H1 (cell line): ENCODE measurements around the gene CHEK2. TPM values are rescaled to one million over a fixed set of nuclear protein-coding genes. Genes with fewer than 3 reads are reported as not detected.

Experiments
- BCL11A ChIP-seq, 2 experiments: IDR thresholded peaks; one replicate each; pipeline ENCODE4 v1.6.1; 2011; ENCODE audit warnings: low read depth in 2 of 2, low read length in 2 of 2, mild to moderate bottlenecking in 2 of 2
- CHD7 ChIP-seq: fragments of 300-600 bp; sonication (generic); IDR thresholded peaks from 2 replicates; pipeline ENCODE4 v1.7.1; 2012; ENCODE audit warnings: low read length, moderate library complexity, mild to moderate bottlenecking, inconsistent platforms; ENCODE audit not compliant: insufficient replicate concordance
- CTBP2 ChIP-seq: IDR thresholded peaks from 2 replicates; pipeline ENCODE4 v1.7.0; 2011; ENCODE audit warnings: borderline replicate concordance, mild to moderate bottlenecking, moderate library complexity, mixed read lengths, low read length; ENCODE audit not compliant: insufficient read depth, insufficient read length
- EZH2 ChIP-seq: fragments of 200-600 bp; sonication (generic); IDR thresholded peaks from 2 replicates; pipeline ENCODE4 v1.7.1; 2012; ENCODE audit warnings: low read depth, mild to moderate bottlenecking, moderate library complexity, low read length, inconsistent platforms; ENCODE audit not compliant: severe bottlenecking
- GABPA ChIP-seq: IDR thresholded peaks from 2 replicates; pipeline ENCODE4 v1.6.1; 2011; ENCODE audit warnings: mild to moderate bottlenecking, low read length, moderate library complexity, borderline replicate concordance; ENCODE audit not compliant: insufficient read depth
- JUN ChIP-seq: IDR thresholded peaks from 2 replicates; pipeline ENCODE4 v1.6.1; 2011; ENCODE audit warnings: low read depth, mild to moderate bottlenecking, improper control_type of control experiment, low read length
- JUND ChIP-seq: IDR thresholded peaks from 2 replicates; pipeline ENCODE4 v1.6.1; 2011; ENCODE audit warnings: mild to moderate bottlenecking, improper control_type of control experiment, low read length
- NRF1 ChIP-seq: IDR thresholded peaks from 2 replicates; pipeline ENCODE4 v1.6.1; 2011; ENCODE audit warnings: mild to moderate bottlenecking, low read depth, low read length, improper control_type of control experiment
- RFX5 ChIP-seq: IDR thresholded peaks from 2 replicates; pipeline ENCODE4 v1.6.1; 2011; ENCODE audit warnings: low read depth, low read length, improper control_type of control experiment, borderline replicate concordance
- RNF2 ChIP-seq: fragments of 200-900, 300-1000 bp; sonication (generic); IDR thresholded peaks from 2 replicates; pipeline ENCODE4 v1.7.1; 2016; ENCODE audit warnings: borderline replicate concordance, low read depth, mild to moderate bottlenecking, antibody characterized with exemption, low read length; ENCODE audit not compliant: poor library complexity, severe bottlenecking; ENCODE audit errors: missing control alignments
- polyA plus RNA-seq, 7 experiments: library from polyadenylated mRNA; depleted of rRNA in 3 of 7; stranded (reverse) in 5 of 7; unstranded in 2 of 7; fragments of >200 nt in 5 of 7; fragments of 200-250 nt in 2 of 7; gene quantifications; 1 replicate in 5 of 7; 2 replicates in 1 of 7; 4 replicates in 1 of 7; pipeline versions ENCODE4 v1.2.1 to v1.2.3, GENCODE V29; 2011 to 2013; ENCODE audit warnings: missing spikeins in 2 of 7, mixed read lengths in 2 of 7
- total RNA-seq: library from RNA; stranded (reverse); fragmentation: NEBNext Ultra II Directional; extraction: Animal tissue kit (Norgen Biotek cat#: 25700); gene quantifications from 2 replicates; pipeline ENCODE4 v1.2.1, GENCODE V29; 2021
- TF ChIP-seq, protein P1 (sequence below): IDR thresholded peaks from 2 replicates; pipeline ENCODE4 v1.6.1; 2011; ENCODE audit warnings: low read depth, mild to moderate bottlenecking, low read length; ENCODE audit not compliant: insufficient read depth

Gene CHEK2
- total and polyA plus RNA-seq, 2 of the 8 experiments (the other 6 are each of a cell fraction or from before 2014, with no cell fraction given) = 74.9 to 89.5 TPM

DNA sequence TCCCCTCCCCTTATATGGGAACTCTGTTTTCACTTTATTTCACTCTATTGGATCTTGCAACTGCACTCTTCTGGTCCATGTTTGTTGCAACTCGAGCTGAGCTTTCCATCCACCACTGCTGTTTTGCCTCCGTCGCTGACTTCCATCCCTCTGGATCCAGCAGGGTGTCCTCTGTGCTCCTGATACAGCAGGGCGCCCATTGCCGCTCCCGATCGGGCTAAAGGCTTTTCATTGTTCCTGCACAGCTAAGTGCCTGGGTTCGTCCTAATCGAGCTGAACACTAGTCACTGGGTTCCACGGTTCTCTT is 19.8 kb upstream of the CHEK2 start (continued):
- TF ChIP-seq CHD7 (no peak), RNF2 (no peak), CTBP2 (no peak), JUN (no peak), JUND (no peak), NRF1 (no peak), EZH2 (no peak), GABPA (no peak), RFX5 (no peak), BCL11A (IDR thresholded peaks at IDR 0.05; ENCODE audit: low read depth in 2 of 2, low read length in 2 of 2) (no peak)
- TF ChIP-seq, protein P1, sequence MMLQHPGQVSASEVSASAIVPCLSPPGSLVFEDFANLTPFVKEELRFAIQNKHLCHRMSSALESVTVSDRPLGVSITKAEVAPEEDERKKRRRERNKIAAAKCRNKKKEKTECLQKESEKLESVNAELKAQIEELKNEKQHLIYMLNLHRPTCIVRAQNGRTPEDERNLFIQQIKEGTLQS = no peak
